Aorta (tissue), 5 donors: ENCODE results near the gene SPATA12. TPM values are rescaled to one million over a fixed set of nuclear protein-coding genes. Genes with fewer than 3 reads are reported as not detected.

Experiments
- ATAC-seq: fragments of 200-7000 bp; cut with Tn5 transposase; one replicate; pipeline ENCODE4 v1.9.1; 2022; ENCODE audit warnings: moderate library complexity; ENCODE audit not compliant: low FRiP score
- DNase-seq, 2 donors: peaks; one replicate each; pipeline ENCODE4 v3.0.0-alpha.2; 2020
- H3K27ac ChIP-seq, 2 donors: one replicate each; pipeline ENCODE4 v1.5.1; 2013; ENCODE audit warnings: low read length in 2 of 2, mild to moderate bottlenecking in 2 of 2, moderate library complexity in 2 of 2, control low read depth in 1 of 2, inconsistent platforms in 1 of 2, low read depth in 1 of 2
- H3K27me3 ChIP-seq, 2 donors: one replicate each; pipeline ENCODE4 v1.6.1; 2013; ENCODE audit warnings: control low read depth in 1 of 2, low read length in 1 of 2, mild to moderate bottlenecking in 1 of 2, moderate library complexity in 1 of 2; ENCODE audit not compliant: insufficient read depth in 2 of 2, control insufficient read depth in 1 of 2
- H3K36me3 ChIP-seq, 2 donors: one replicate each; pipeline ENCODE4 v1.6.1; 2013; ENCODE audit warnings: control low read depth in 1 of 2, low read length in 1 of 2, mild to moderate bottlenecking in 1 of 2; ENCODE audit not compliant: insufficient read depth in 2 of 2, control insufficient read depth in 1 of 2
- H3K4me1 ChIP-seq, 2 donors: one replicate each; pipeline ENCODE4 v1.6.1; 2013; ENCODE audit warnings: low read length in 2 of 2, control low read depth in 1 of 2, mild to moderate bottlenecking in 1 of 2, moderate library complexity in 1 of 2; ENCODE audit not compliant: insufficient read depth in 2 of 2, control insufficient read depth in 1 of 2
- H3K4me3 ChIP-seq, 2 donors: one replicate each; pipeline ENCODE4 v1.5.1; 2013; ENCODE audit warnings: low read length in 2 of 2, control low read depth in 1 of 2, mild to moderate bottlenecking in 1 of 2
- H3K9me3 ChIP-seq: one replicate; pipeline ENCODE4 v1.6.1; 2013; ENCODE audit warnings: mild to moderate bottlenecking, low read length; ENCODE audit not compliant: control insufficient read depth
- WGBS, 2 donors: extraction: QIAGEN DNeasy Blood & Tissue Kit; methylation state at CpG; one replicate each; pipeline ENCODE4 v1.1.7; 2013; 5-methylcytosine and 5-hydroxymethylcytosine counted together
- intact Hi-C, 2 donors: fragments of 100-400 bp; cut with DNase I; formaldehyde crosslinking; loops; one replicate each; pipeline versions ENCODE4 v1.14.2 to v1.15.0; 2022
- polyA plus RNA-seq, 2 donors: library from polyadenylated mRNA; stranded (reverse); fragments of 200-250 nt; gene quantifications; one replicate each; pipeline ENCODE4 v1.2.3, GENCODE V29; 2013
- total RNA-seq, 2 donors: library from RNA; stranded (reverse); fragmentation: NEBNext Ultra II Directional; extraction: Animal tissue kit (Norgen Biotek cat#: 25700); gene quantifications; one replicate each; pipeline ENCODE4 v1.2.1, GENCODE V29; 2021
- donor health status: healthy with polysubstance abuse.
- donor health status: Bipolar disorder and iron deficiency.
- donor health status: DM: no; HTN: no; CAD: no.
- donor health status: DM: no; HTN: no; CAD: no.
- donor health status: DM: yes; HTN: yes; CAD: no.

Gene SPATA12
- total and polyA plus RNA-seq, 4 donors, result not detected

- no peak for ATAC-seq
- Histone ChIP-seq H3K27me3 (no peaks in the 10 kb centered on the region), H3K4me1 (no peaks in the 10 kb centered on the region), H3K36me3 (peaks cover 0 to 2% of the 10 kb centered on the region in 2 donors), H3K9me3 (no peaks in the 10 kb centered on the region), H3K4me3 (no peak overlapping the region), H3K27ac (no peak overlapping the region)
- WGBS, 2 donors, result 97% methylated on average over 8 of the region's 8 CpGs
- intact Hi-C loops, result loop anchor here (10.0 kb wide), 2 partner anchors 116 to 746 kb away; partner anchors contain the start of gene APPL1 (in 1 of the 2)
- no peak for DNase-seq
Observed at GRCh38 chr3:57108684-57109083, 48.2 kb downstream of the SPATA12 start.

- H3K36me3 ChIP-seq, result peaks cover 0 to 2% of the 10 kb centered on the region in 2 donors
- H3K27ac ChIP-seq, result no peak overlapping the region
- ATAC-seq (no peak), DNase-seq (no peak)
- H3K9me3 ChIP-seq, result no peaks in the 10 kb centered on the region
- no peaks in the 10 kb centered on the region for H3K27me3 ChIP-seq
- intact Hi-C loops, result loop anchor here (10.0 kb wide), 2 partner anchors 115 to 745 kb away; partner anchors contain the start of gene APPL1 (in 1 of the 2)
- H3K4me3 ChIP-seq, result no peak overlapping the region
- H3K4me1 ChIP-seq, result no peaks in the 10 kb centered on the region
- 87 to 88% methylated on average over 15 of the region's 15 CpGs for WGBS, 2 donors
Observed at GRCh38 chr3:57109437-57110199, 49.2 kb downstream of the SPATA12 start.

- intact Hi-C loops, result no loop called here
- Histone ChIP-seq H3K4me1 (no peaks in the 10 kb centered on the region), H3K9me3 (no peaks in the 10 kb centered on the region), H3K4me3 (no peak overlapping the region), H3K27me3 (no peaks in the 10 kb centered on the region), H3K36me3 (peaks cover 0 to 2% of the 10 kb centered on the region in 2 donors), H3K27ac (no peak overlapping the region)
- no peak for ATAC-seq
- WGBS, 2 donors, result 87 to 90% methylated on average over 4 of the region's 4 CpGs
- no peak for DNase-seq
Observed at GRCh38 chr3:57110214-57110613, 49.8 kb downstream of the SPATA12 start.

GRCh38 chr3:57110798-57111197 lies 50.3 kb downstream of the SPATA12 start:
- 89 to 91% methylated on average over 14 of the region's 14 CpGs for WGBS, 2 donors
- Histone ChIP-seq H3K4me1 (no peaks in the 10 kb centered on the region), H3K36me3 (peaks cover 0 to 2% of the 10 kb centered on the region in 2 donors)

GRCh38 chr3:57112206-57112605 lies 51.7 kb downstream of the SPATA12 start:
- DNase-seq (no peak), ATAC-seq (no peak)
- no peak overlapping the region for H3K27ac ChIP-seq
- no peaks in the 10 kb centered on the region for H3K9me3 ChIP-seq
- H3K4me3 ChIP-seq, result no peak overlapping the region
- H3K4me1 ChIP-seq, result no peaks in the 10 kb centered on the region
- H3K27me3 ChIP-seq, result no peaks in the 10 kb centered on the region
- intact Hi-C loops, result no loop called here
- peaks cover 0 to 2% of the 10 kb centered on the region in 2 donors for H3K36me3 ChIP-seq
- 33 to 37% methylated on average over 5 of the region's 5 CpGs for WGBS, 2 donors

More at GRCh38 chr3:57110798-57111197, 50.3 kb downstream of the SPATA12 start:
- Histone ChIP-seq H3K9me3 (no peaks in the 10 kb centered on the region), H3K27me3 (no peaks in the 10 kb centered on the region), H3K27ac (no peak overlapping the region), H3K4me3 (no peak overlapping the region)
- no peak for ATAC-seq
- intact Hi-C loops, result no loop called here
- no peak for DNase-seq

GRCh38 chr3:57116501-57116900 lies 56.0 kb downstream of the SPATA12 start:
- H3K27ac ChIP-seq, result no peak overlapping the region
- no peak for ATAC-seq
- H3K4me3 ChIP-seq, result no peak overlapping the region
- no peaks in the 10 kb centered on the region for H3K9me3 ChIP-seq
- DNase-seq, result no peak
- no peaks in the 10 kb centered on the region for H3K27me3 ChIP-seq
- H3K4me1 ChIP-seq, result peaks cover 0 to 5% of the 10 kb centered on the region in 2 donors
- H3K36me3 ChIP-seq, result no peaks in the 10 kb centered on the region
- 93 to 98% methylated on average over 3 of the region's 3 CpGs for WGBS, 2 donors
- intact Hi-C loops, result no loop called here

- intact Hi-C loops, result no loop called here
- peaks cover 0 to 5% of the 10 kb centered on the region in 2 donors for H3K4me1 ChIP-seq
- H3K9me3 ChIP-seq, result no peaks in the 10 kb centered on the region
Observed at GRCh38 chr3:57118254-57118653, 57.8 kb downstream of the SPATA12 start.

GRCh38 chr3:57120040-57120439 lies 59.6 kb downstream of the SPATA12 start:
- DNase-seq, result no peak
- Histone ChIP-seq H3K9me3 (no peaks in the 10 kb centered on the region), H3K27me3 (no peaks in the 10 kb centered on the region), H3K4me3 (no peak overlapping the region), H3K27ac (no peak overlapping the region), H3K4me1 (peaks cover 0 to 5% of the 10 kb centered on the region in 2 donors), H3K36me3 (no peaks in the 10 kb centered on the region)
- intact Hi-C loops, result no loop called here
- 36 to 37% methylated on average over 3 of the region's 3 CpGs for WGBS, 2 donors
- peak; percentile 19 for ATAC-seq

More at GRCh38 chr3:57118254-57118653, 57.8 kb downstream of the SPATA12 start:
- WGBS, 2 donors, result 53 to 54% methylated on average over 3 of the region's 3 CpGs
- H3K36me3 ChIP-seq, result no peaks in the 10 kb centered on the region
- H3K27ac ChIP-seq, result no peak overlapping the region
- no peak overlapping the region for H3K4me3 ChIP-seq
- DNase-seq (no peak), ATAC-seq (no peak)
- no peaks in the 10 kb centered on the region for H3K27me3 ChIP-seq
